A549 (cell line): ENCODE data around the gene INA. TPM values are rescaled to one million over a fixed set of nuclear protein-coding genes. Genes with fewer than 3 reads are reported as not detected.

Experiments
- ATAC-seq, 2 experiments: fragments of 200-7000 bp in 1 of 2; fragments of >200 bp in 1 of 2; cut with Nextera tagmentation in 1 of 2; cut with Tn5 transposase in 1 of 2; 3 replicates each; pipeline versions ENCODE4 v1.8.0 to v1.9.1; 2018 to 2020; ENCODE audit warnings: mild to moderate bottlenecking in 1 of 2, moderate library complexity in 1 of 2
- CTCF ChIA-PET: fragments of 300-600 bp; sonication (Branson Sonifier 250); formaldehyde crosslinking; extraction: SDS; loops from one replicate; lab custom pipeline; 2021; ENCODE audit warnings: antibody characterized with exemption, inconsistent platforms; lab: Yijun Ruan, JAX
- POLR2A ChIA-PET: fragments of 350-600 bp; formaldehyde crosslinking; extraction: SDS; loops from one replicate; lab custom pipeline; 2021; ENCODE audit warnings: antibody characterized with exemption, inconsistent platforms; lab: Yijun Ruan, JAX
- DNase-seq, 2 experiments: peaks; one replicate each; pipeline versions ENCODE4 v3.0.0 to v3.0.0-alpha.2; 2011 to 2016; ENCODE audit warnings: low read depth in 1 of 2, low spot score in 1 of 2
- FAIRE-seq: peaks from 2 replicates; lab custom pipeline; 2011; peaks lifted over from hg19 to GRCh38; lab: Jason Lieb, UNC
- H3K27ac ChIP-seq, 2 experiments: fragments of >200 bp; sonication (Bioruptor Twin); formaldehyde crosslinking; 3 replicates each; pipeline ENCODE4 v1.5.1; 2016 to 2017
- H3K4me1 ChIP-seq: fragments of >200 bp; sonication (Bioruptor Twin); formaldehyde crosslinking; 3 replicates; pipeline ENCODE4 v1.6.1; 2016
- H3K4me2 ChIP-seq: fragments of >200 bp; sonication (Bioruptor Twin); formaldehyde crosslinking; 3 replicates; pipeline ENCODE4 v1.6.1; 2016
- H3K4me3 ChIP-seq: fragments of >200 bp; sonication (Bioruptor Twin); formaldehyde crosslinking; 3 replicates; pipeline ENCODE4 v1.5.1; 2016
- H3K9me3 ChIP-seq: fragments of >200 bp; sonication (Bioruptor Twin); formaldehyde crosslinking; 3 replicates; pipeline ENCODE4 v1.6.1; 2016
- BCL3 ChIP-seq: fragments of >200 bp; sonication (Bioruptor Twin); formaldehyde crosslinking; IDR thresholded peaks from 3 replicates; pipeline ENCODE4 v1.6.1; 2016
- CBX2 ChIP-seq: fragments of 200-600 bp; sonication (generic); IDR thresholded peaks from 2 replicates; pipeline ENCODE4 v1.6.1; 2016; ENCODE audit warnings: low read depth, mild to moderate bottlenecking, borderline replicate concordance
- CBX8 ChIP-seq: fragments of 200-600 bp; sonication (generic); IDR thresholded peaks from 2 replicates; pipeline ENCODE4 v1.6.1; 2016
- CHD4 ChIP-seq: fragments of 200-600 bp; sonication (generic); IDR thresholded peaks from 2 replicates; pipeline ENCODE4 v1.6.1; 2016; ENCODE audit warnings: antibody characterized with exemption, mild to moderate bottlenecking, borderline replicate concordance
- E2F6 ChIP-seq: IDR thresholded peaks from 2 replicates; pipeline ENCODE4 v1.6.1; 2012; ENCODE audit warnings: low read depth, borderline replicate concordance
- EHMT2 ChIP-seq: fragments of 200-600 bp; sonication (generic); IDR thresholded peaks from 2 replicates; pipeline ENCODE4 v1.6.1; 2016; ENCODE audit warnings: antibody characterized with exemption, low read depth, mild to moderate bottlenecking, moderate library complexity
- EP300 ChIP-seq, 2 experiments: fragments of >200 bp; sonication (Bioruptor Twin); formaldehyde crosslinking; IDR thresholded peaks; 2 replicates in 1 of 2; 3 replicates in 1 of 2; pipeline ENCODE4 v1.6.1; 2016 to 2017
- FOXS1 ChIP-seq: fragments of 250-450 bp; sonication (Bioruptor Pico); IDR thresholded peaks from 2 replicates; pipeline ENCODE4 v1.5.0; 2020; ENCODE audit warnings: mild to moderate bottlenecking, moderate library complexity
- HDAC2 ChIP-seq: fragments of 200-600 bp; sonication (generic); IDR thresholded peaks from 2 replicates; pipeline ENCODE4 v1.6.1; 2016
- HOXB13 ChIP-seq: fragments of 250-450 bp; sonication (Bioruptor Pico); IDR thresholded peaks from 2 replicates; pipeline ENCODE4 v1.5.0; 2020; ENCODE audit warnings: low read depth, mild to moderate bottlenecking, moderate library complexity
- JUN ChIP-seq, 2 experiments: fragments of >200 bp; sonication (Bioruptor Twin); formaldehyde crosslinking; IDR thresholded peaks; 2 replicates in 1 of 2; 3 replicates in 1 of 2; pipeline ENCODE4 v1.6.1; 2016 to 2017
- NPAS2 ChIP-seq: fragments of 250-450 bp; sonication (Bioruptor Pico); IDR thresholded peaks from 2 replicates; pipeline ENCODE4 v1.8.0; 2022; ENCODE audit warnings: mild to moderate bottlenecking, moderate library complexity, borderline replicate concordance
- PBX3 ChIP-seq: IDR thresholded peaks from 2 replicates; pipeline ENCODE4 v1.6.1; 2012
- REST ChIP-seq: fragments of 200-600 bp; sonication (generic); IDR thresholded peaks from 2 replicates; pipeline ENCODE4 v1.6.1; 2016; ENCODE audit warnings: antibody characterized with exemption, mild to moderate bottlenecking, moderate library complexity
- RNF2 ChIP-seq: fragments of 200-600 bp; sonication (generic); IDR thresholded peaks from 2 replicates; pipeline ENCODE4 v1.6.1; 2016; ENCODE audit warnings: low read depth, mild to moderate bottlenecking, antibody characterized with exemption, moderate library complexity, borderline replicate concordance
- SMC3 ChIP-seq: fragments of >200 bp; sonication (Bioruptor Twin); formaldehyde crosslinking; IDR thresholded peaks from 3 replicates; pipeline ENCODE4 v1.6.1; 2018; ENCODE audit warnings: inconsistent platforms
- TFCP2L1 ChIP-seq: fragments of 250-450 bp; sonication (Bioruptor Pico); IDR thresholded peaks from 2 replicates; pipeline ENCODE4 v1.5.0; 2021; ENCODE audit warnings: mild to moderate bottlenecking
- WGBS: methylation state at CpG from one replicate; pipeline ENCODE4 v1.1.6; 2017; ENCODE audit errors: missing lambda C conversion rate; 5-methylcytosine and 5-hydroxymethylcytosine counted together
- polyA plus RNA-seq, 4 experiments: library from polyadenylated mRNA; depleted of rRNA in 3 of 4; stranded (reverse); fragments of >200 nt; fragmentation: RNase III in 1 of 4; extraction: RNeasy Plus Mini Kit Qiagen cat#74134 plus additional on column Dnase treatment in 1 of 4; gene quantifications; 2 replicates in 3 of 4; 3 replicates in 1 of 4; pipeline ENCODE4 v1.2.3, GENCODE V29; 2011 to 2017

Gene INA
- polyA plus RNA-seq, 2 of the 4 experiments (the other 2 are of a cell fraction): 20.9 to 30.2 TPM

GRCh38 chr10:103278862-103279298 lies 1.9 kb downstream of the INA start:
- Histone ChIP-seq H3K27ac (no peak overlapping the region), H3K4me3 (no peak overlapping the region), H3K9me3 (0 out of 3 replicates have a peak, but pooled peaks cover 2% of the 10 kb centered on the region), H3K4me2 (peak overlapping the region; percentile 90; the same call in 2 of the 3 replicates), H3K4me1 (peaks cover 16% of the 10 kb centered on the region)
- 22% methylated on average over 11 of the region's 11 CpGs for WGBS
- CTCF ChIA-PET: interaction anchor here (0.6 to 4.9 kb wide), 10 partner anchors 13 to 448 kb away, joined by 3 to 24 read pairs (median 6); partner anchors contain the start of genes CNNM2 and TAF5
- POLR2A ChIA-PET: interaction anchor here (1.0 kb wide), 1 partner anchor 38 kb away, joined by 3 read pairs; no protein-coding TSS in a partner anchor
- TF ChIP-seq JUN (IDR thresholded peaks at IDR 0.05) (no peak), RNF2 (no peak), EHMT2 (peak; percentile 92), SMC3 (no peak), REST (peak; percentile 97), PBX3 (no peak), EP300 (IDR thresholded peaks at IDR 0.05) (no peak), HOXB13 (CRISPR knock-in tag) (no peak), HDAC2 (no peak)
- FAIRE-seq: no peak
- peak in 1 of 2 experiments; percentile 60 for DNase-seq
- no peak for ATAC-seq

GRCh38 chr10:103280031-103280430 lies 3.1 kb downstream of the INA start:
- Histone ChIP-seq H3K4me3 (no peak overlapping the region), H3K9me3 (0 out of 3 replicates have a peak, but pooled peaks cover 2% of the 10 kb centered on the region), H3K27ac (no peak overlapping the region), H3K4me2 (no peak overlapping the region; the same call in 2 of the 3 replicates), H3K4me1 (peaks cover 15% of the 10 kb centered on the region)
- ATAC-seq (no peak), FAIRE-seq (no peak), DNase-seq (no peak)
- ChIA-PET POLR2A (no interaction called here), CTCF (interaction anchor here (0.6 to 4.9 kb wide), 7 partner anchors 12 to 1244 kb away, joined by 3 to 24 read pairs (median 6); no protein-coding TSS in a partner anchor)
- 45% methylated on average over 3 of the region's 3 CpGs for WGBS
- TF ChIP-seq NPAS2 (no peak), JUN (IDR thresholded peaks at IDR 0.05) (no peak), CBX8 (no peak), TFCP2L1 (CRISPR knock-in tag) (no peak), E2F6 (no peak)

- TF ChIP-seq JUN (IDR thresholded peaks at IDR 0.05): no peak
- TF ChIP-seq, all 56 proteins: peak for 0
- H3K4me2 ChIP-seq: no peak overlapping the region
- ChIA-PET CTCF (interaction anchor here (1.1 to 4.9 kb wide), 6 partner anchors 9 to 54 kb away, joined by 3 to 24 read pairs (median 5); no protein-coding TSS in a partner anchor), POLR2A (no interaction called here)
- ATAC-seq: no peak
- H3K4me3 ChIP-seq: no peak overlapping the region
- DNase-seq: no peak
- H3K9me3 ChIP-seq: 0 out of 3 replicates have a peak, but pooled peaks cover 2% of the 10 kb centered on the region
- H3K27ac ChIP-seq: no peak overlapping the region
- WGBS: 74% methylated on average over 2 of the region's 2 CpGs
- no peak for FAIRE-seq
- peaks cover 15% of the 10 kb centered on the region for H3K4me1 ChIP-seq
Measured at GRCh38 chr10:103280506-103280905, 3.6 kb downstream of the INA start.

- TF ChIP-seq HOXB13 (CRISPR knock-in tag): no peak
- no peak for TF ChIP-seq CHD4
- TF ChIP-seq FOXS1 (CRISPR knock-in tag): no peak
- no peak for TF ChIP-seq CBX2
- no peak for TF ChIP-seq BCL3
- FAIRE-seq (no peak), DNase-seq (no peak), ATAC-seq (no peak)
- peaks cover 12% of the 10 kb centered on the region for H3K4me1 ChIP-seq
- 71% methylated on average over 10 of the region's 14 CpGs for WGBS
- ChIA-PET CTCF (interaction anchor here (1.1 to 1.9 kb wide), 3 partner anchors 10 to 52 kb away, joined by 4 read pairs; no protein-coding TSS in a partner anchor), POLR2A (no interaction called here)
- H3K27ac ChIP-seq: no peak overlapping the region
- 0 out of 3 replicates have a peak, but pooled peaks cover 2% of the 10 kb centered on the region for H3K9me3 ChIP-seq
- H3K4me2 ChIP-seq: peak overlapping the region; percentile 27; the same call in 2 of the 3 replicates
- H3K4me3 ChIP-seq: no peak overlapping the region
Measured at GRCh38 chr10:103281753-103282152, 4.8 kb downstream of the INA start.
